Glutamatergic neuron (in vitro differentiated cells): ENCODE data around the gene RPL7A. TPM values are rescaled to one million over a fixed set of nuclear protein-coding genes. Genes with fewer than 3 reads are reported as not detected.

Experiments used
- DNase-seq: peaks from one replicate; pipeline ENCODE4 v3.0.0; 2022
- H3K27ac Mint-ChIP-seq: one replicate; pipeline ENCODE4 v1.8.0; 2020; ENCODE audit warnings: mild to moderate bottlenecking, mixed read lengths, inconsistent platforms; ENCODE audit not compliant: unreplicated experiment
- H3K27me3 Mint-ChIP-seq: one replicate; pipeline ENCODE4 v1.8.0; 2020; ENCODE audit warnings: mild to moderate bottlenecking, moderate library complexity, mixed read lengths, inconsistent platforms; ENCODE audit not compliant: unreplicated experiment
- H3K36me3 Mint-ChIP-seq: one replicate; pipeline ENCODE4 v1.8.0; 2020; ENCODE audit warnings: mild to moderate bottlenecking, mixed read lengths, inconsistent platforms; ENCODE audit not compliant: unreplicated experiment
- H3K4me1 Mint-ChIP-seq: one replicate; pipeline ENCODE4 v1.8.0; 2020; ENCODE audit warnings: mild to moderate bottlenecking, low read depth, mixed read lengths, inconsistent platforms; ENCODE audit not compliant: unreplicated experiment
- H3K4me3 Mint-ChIP-seq: one replicate; pipeline ENCODE4 v1.8.0; 2020; ENCODE audit warnings: mild to moderate bottlenecking, mixed read lengths, inconsistent platforms; ENCODE audit not compliant: unreplicated experiment
- H3K9me3 Mint-ChIP-seq: one replicate; pipeline ENCODE4 v1.8.0; 2020; ENCODE audit warnings: mild to moderate bottlenecking, moderate library complexity, mixed read lengths, inconsistent platforms; ENCODE audit not compliant: unreplicated experiment
- CTCF ChIP-seq: fragments of 200-600 bp; sonication (generic); IDR thresholded peaks from one replicate; pipeline ENCODE4 v1.5.0; 2021; ENCODE audit not compliant: partially characterized antibody, unreplicated experiment
- total RNA-seq: library from RNA; stranded (reverse); fragmentation: NEBNext Ultra II Directional; extraction: Animal tissue kit (Norgen Biotek cat#: 25700); gene quantifications from one replicate; pipeline ENCODE4 v1.2.1, GENCODE V29; 2021; ENCODE audit not compliant: unreplicated experiment

The RPL7A gene
- total RNA-seq, 1 donor from 2014 or later, result 1,442 TPM

- H3K27me3 Mint-ChIP-seq, result peaks cover 5% of the 10 kb centered on the region
- no peak for TF ChIP-seq CTCF
- DNase-seq, result peak; percentile 41
- H3K36me3 Mint-ChIP-seq, result peaks cover 19% of the 10 kb centered on the region
- no peak overlapping the region for H3K27ac Mint-ChIP-seq
- peaks cover 18% of the 10 kb centered on the region for H3K4me1 Mint-ChIP-seq
- peaks cover 10% of the 10 kb centered on the region for H3K9me3 Mint-ChIP-seq
- no peak overlapping the region for H3K4me3 Mint-ChIP-seq
Observed at GRCh38 chr9:133304158-133304470, 43.9 kb upstream of the RPL7A start.

- DNase-seq, result no peak
- Mint-ChIP-seq H3K36me3 (peaks cover 21% of the 10 kb centered on the region), H3K27ac (no peak overlapping the region), H3K4me3 (no peak overlapping the region), H3K9me3 (peaks cover 9% of the 10 kb centered on the region), H3K27me3 (peaks cover 5% of the 10 kb centered on the region), H3K4me1 (peaks cover 17% of the 10 kb centered on the region)
- TF ChIP-seq CTCF, result no peak
Observed at GRCh38 chr9:133304477-133305377, 43.3 kb upstream of the RPL7A start.

- Mint-ChIP-seq H3K4me1 (peaks cover 17% of the 10 kb centered on the region), H3K36me3 (peaks cover 23% of the 10 kb centered on the region), H3K27ac (no peak overlapping the region), H3K27me3 (peaks cover 5% of the 10 kb centered on the region), H3K4me3 (no peak overlapping the region), H3K9me3 (peaks cover 11% of the 10 kb centered on the region)
- DNase-seq, result no peak
- no peak for TF ChIP-seq CTCF
Observed at GRCh38 chr9:133305731-133306130, 42.3 kb upstream of the RPL7A start.

GRCh38 chr9:133306242-133307204 is 41.5 kb upstream of the RPL7A start:
- Mint-ChIP-seq H3K4me1 (peaks cover 17% of the 10 kb centered on the region), H3K27ac (peak overlapping the region; percentile 5), H3K4me3 (no peak overlapping the region), H3K36me3 (peaks cover 23% of the 10 kb centered on the region), H3K9me3 (peaks cover 11% of the 10 kb centered on the region), H3K27me3 (peaks cover 5% of the 10 kb centered on the region)
- no peak for DNase-seq
- TF ChIP-seq CTCF, result no peak
